GM19035 (cell line): ENCODE measurements around the gene LCN10.
"Not testable (repeated sequence)": the region's sequence is repeated elsewhere in the genome, so short reads cannot be mapped to it uniquely, and the experiment has no call there.

ENCODE experiments used
- ATAC-seq: cut with Tn5 transposase; IDR thresholded peaks from one replicate; pipeline ENCODE4 v1.9.1; 2021; ENCODE audit not compliant: unreplicated experiment

The LCN10 gene

GRCh38 chr9:136755302-136756133 is 12.8 kb upstream of the LCN10 start:
- ATAC-seq = not testable (repeated sequence)

GRCh38 chr9:136754626-136755301 is 12.0 kb upstream of the LCN10 start:
- ATAC-seq = no peak

- no peak for ATAC-seq
Measured at GRCh38 chr9:136754059-136754572, 11.4 kb upstream of the LCN10 start.

GRCh38 chr9:136753371-136754058 is 10.8 kb upstream of the LCN10 start:
- no peak for ATAC-seq

- ATAC-seq = no peak
Measured at GRCh38 chr9:136751814-136752213, 9.1 kb upstream of the LCN10 start.

- ATAC-seq = no peak
Measured at GRCh38 chr9:136751244-136751643, 8.5 kb upstream of the LCN10 start.

GRCh38 chr9:136750526-136750925 is 7.8 kb upstream of the LCN10 start:
- ATAC-seq = no peak

- no peak for ATAC-seq
Measured at GRCh38 chr9:136748666-136749611, 6.2 kb upstream of the LCN10 start.

GRCh38 chr9:136748201-136748600 is 5.5 kb upstream of the LCN10 start, which contains the start of gene LCN6:
Gene LCN6 (minus strand): TSS chr9:136748525. CDS start chr9:136748483, 42 bp downstream.
- ATAC-seq = no peak

GRCh38 chr9:136747161-136748060 is 4.7 kb upstream of the LCN10 start:
- no peak for ATAC-seq

- no peak for ATAC-seq
Measured at GRCh38 chr9:136746621-136747020, 3.9 kb upstream of the LCN10 start.

- no peak for ATAC-seq
Measured at GRCh38 chr9:136746155-136746490, 3.4 kb upstream of the LCN10 start.

- no peak for ATAC-seq
Measured at GRCh38 chr9:136745389-136746154, 2.8 kb upstream of the LCN10 start.

GRCh38 chr9:136744773-136745172 is 2.0 kb upstream of the LCN10 start:
- no peak for ATAC-seq

- ATAC-seq = no peak
Measured at GRCh38 chr9:136743639-136744211, 985 bp upstream of the LCN10 start.

- no peak for ATAC-seq
Measured at GRCh38 chr9:136741883-136742571, 713 bp downstream of the LCN10 start.

- no peak for ATAC-seq
Measured at GRCh38 chr9:136740971-136741882, 1.5 kb downstream of the LCN10 start.
